Activated T-cell treated with anti-CD3 and anti-CD28 coated beads, Interleukin-2, amount 50 U/mL, for 1 hour (primary cell): Measurements from ENCODE around the gene LATS2.
"Not testable (repeated sequence)": the region's sequence is repeated elsewhere in the genome, so short reads cannot be mapped to it uniquely, and the experiment has no call there.

Source experiments
- DNase-seq: peaks from one replicate; pipeline ENCODE4 v3.0.0-alpha.2; 2020

The LATS2 gene

GRCh38 chr13:20989656-20990321, 71.6 kb downstream of the LATS2 start:
- no peak for DNase-seq

DNA sequence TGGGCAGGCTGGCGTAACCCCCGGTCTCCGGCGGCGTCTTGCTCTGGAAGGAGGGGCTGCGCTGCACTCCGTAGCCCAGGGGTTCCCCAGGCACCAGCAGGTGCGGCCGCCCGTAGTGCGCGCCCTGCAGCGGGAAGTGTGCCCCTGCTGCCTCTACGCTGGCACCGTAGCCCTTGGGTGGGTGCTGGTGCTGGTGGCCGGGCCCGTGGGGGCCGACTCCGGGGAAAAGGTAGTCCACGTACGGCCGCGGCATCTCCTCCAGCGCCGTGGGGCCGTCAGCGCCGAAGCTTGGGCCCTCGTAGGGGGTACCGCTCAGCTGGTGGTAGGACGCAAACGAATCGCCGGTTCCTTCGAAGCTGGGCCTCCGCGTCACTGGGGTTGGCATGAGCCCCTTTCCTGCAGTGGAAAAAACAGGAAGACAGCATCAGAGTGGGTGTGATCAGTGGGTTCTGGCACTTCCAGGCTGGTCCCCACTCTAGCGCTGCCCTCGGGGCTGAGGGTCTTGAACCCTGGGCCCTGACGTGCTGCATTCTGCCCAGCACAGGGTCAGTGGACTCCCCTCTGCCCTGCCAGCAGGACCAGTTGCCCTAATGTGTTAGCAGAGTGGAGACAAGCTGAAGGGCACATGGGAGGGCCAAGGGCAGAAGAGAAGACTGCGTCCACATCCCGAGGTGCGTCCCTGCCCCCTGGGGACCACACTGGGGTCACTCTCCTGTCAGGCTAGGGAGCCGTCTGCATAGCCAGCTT, 72.3 kb downstream of the LATS2 start:
- DNase-seq: no peak

DNA sequence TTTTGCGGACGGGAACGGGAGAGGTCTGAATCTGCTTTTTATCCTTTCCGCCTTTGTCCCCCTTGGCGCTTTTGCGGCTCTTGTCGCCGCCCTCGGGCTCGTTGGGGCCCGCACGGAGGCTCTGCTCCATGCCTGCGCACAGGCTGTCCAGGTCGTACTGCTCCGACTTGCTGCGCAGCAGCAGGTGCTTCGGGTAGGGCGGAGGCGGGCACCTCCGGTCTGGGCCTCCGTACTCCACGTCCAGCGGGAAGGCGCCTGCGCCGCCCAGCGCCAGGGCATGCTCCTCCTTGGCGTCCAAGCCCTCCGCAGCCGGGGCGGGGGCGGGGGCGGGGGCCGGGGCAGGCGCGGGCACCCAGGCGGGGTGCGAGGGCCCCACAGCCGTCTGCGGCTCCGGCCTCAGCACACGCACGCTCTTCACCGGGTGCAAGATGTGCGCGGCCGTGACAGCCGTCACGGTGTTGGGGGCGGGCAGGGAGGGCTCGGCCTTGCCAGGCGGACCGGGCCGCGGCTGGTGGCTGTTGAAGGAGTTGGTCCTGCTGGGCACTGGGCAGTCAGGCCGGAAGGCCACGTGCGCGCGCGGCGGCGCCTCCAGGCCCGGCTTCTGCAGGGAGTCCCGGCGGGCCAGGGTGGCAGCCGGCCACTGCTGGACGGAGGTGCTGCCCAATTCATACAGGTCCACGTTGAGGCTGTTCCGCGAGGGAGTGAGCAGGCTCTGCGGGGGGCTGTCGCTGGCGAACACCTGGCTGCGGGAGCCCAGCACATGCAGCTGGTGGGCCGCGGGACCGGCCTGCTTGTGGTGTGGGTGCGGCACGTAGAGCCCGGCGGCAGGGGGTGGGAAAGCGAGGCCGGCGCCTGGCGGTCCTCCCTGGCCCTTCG, 73.1 kb downstream of the LATS2 start:
- no peak for DNase-seq

- no peak for DNase-seq
Measured at GRCh38 chr13:20987599-20987998, 73.8 kb downstream of the LATS2 start.

DNA sequence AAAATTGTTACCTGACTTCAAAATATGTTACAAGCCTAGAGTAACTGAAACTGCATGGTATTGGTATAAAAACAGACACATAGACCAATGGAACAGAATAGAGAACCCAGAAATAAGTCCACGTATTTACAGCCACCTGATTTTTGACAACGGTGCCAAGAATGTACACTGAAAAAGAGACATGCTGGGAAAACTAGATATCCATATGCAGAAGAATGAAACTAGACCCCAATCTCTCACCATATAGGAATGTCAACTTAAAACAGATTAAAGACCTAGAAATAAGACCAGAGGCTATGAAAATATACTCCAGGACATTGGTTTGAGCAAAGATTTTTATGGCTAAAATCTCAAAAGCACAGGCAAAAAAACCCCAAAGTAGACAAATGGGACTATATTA, 76.5 kb downstream of the LATS2 start:
- no peak for DNase-seq

- DNase-seq: no peak
Measured at GRCh38 chr13:20983386-20983785, 78.0 kb downstream of the LATS2 start.

DNA sequence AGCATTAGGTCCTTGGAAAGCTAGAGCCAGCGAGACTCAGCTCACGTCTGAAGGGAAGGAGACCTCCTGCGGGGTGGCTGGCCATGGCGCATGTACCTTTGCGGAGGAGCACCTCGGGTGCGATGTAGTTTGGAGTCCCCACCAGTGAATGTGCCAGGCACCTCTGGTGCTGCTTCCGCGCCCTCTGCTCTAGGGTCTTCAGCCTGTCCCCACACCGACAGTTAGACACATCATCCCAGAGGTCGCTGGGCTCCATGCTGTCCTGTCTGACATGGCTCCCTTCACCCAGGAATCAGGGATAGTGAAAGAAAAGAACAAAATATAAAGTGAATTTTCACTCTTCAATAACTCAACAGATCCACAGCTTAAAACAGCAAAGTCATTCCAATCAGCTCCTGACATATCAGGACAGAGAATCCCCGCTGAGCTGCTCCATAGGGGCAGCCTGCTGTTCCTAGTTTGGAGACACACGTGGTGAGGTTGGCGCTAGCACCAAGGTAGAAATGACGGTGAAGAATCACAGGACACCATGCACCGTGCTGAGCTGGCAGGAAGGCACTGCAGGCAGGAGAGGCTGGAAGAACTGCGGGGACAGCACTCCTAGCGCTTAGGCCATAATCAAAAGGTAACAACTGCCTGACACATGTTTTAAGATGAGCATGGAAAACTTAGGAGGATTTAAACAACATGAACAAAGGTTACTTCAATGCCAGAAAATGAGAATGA, 79.9 kb downstream of the LATS2 start:
- no peak for DNase-seq

DNA sequence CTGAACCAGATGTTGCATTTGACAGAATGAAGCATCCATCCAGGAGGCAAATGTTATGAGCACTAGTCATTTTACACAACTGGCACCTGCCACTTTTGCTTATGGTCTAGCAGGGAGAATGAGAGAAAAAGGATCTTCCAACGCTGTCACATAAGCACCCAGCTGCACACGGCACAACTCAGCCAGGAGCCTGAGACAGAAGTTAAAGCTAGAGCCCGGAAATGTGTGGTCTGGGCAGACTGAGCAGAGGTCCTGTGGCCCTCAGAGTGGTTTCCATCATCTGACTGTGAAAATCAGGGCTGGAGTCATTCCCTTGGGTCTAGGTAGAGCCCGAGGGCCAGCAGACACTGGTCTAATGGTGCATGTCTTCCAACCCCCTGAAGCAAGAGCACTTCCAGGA, 80.5 kb downstream of the LATS2 start:
- no peak for DNase-seq

DNA sequence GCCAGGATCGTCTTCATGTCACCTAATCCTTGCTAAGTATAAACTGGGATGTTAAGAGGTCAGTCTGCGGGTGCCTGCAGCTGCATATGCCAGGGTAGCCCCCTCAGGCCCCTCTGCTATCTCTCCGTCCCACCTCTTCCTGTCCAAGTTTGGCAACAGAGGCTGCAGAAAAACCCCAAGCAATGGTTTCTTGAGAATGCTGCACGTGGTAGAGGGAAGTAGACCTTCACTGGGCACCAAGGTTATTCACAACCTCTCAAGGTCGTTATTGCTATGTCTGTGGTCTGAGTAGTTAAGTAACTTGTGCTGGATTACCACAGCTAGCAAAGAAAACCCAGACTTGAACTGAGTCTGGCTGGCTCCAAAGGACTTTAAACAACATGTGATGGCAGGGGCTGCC, 81.0 kb downstream of the LATS2 start:
- DNase-seq: no peak

DNA sequence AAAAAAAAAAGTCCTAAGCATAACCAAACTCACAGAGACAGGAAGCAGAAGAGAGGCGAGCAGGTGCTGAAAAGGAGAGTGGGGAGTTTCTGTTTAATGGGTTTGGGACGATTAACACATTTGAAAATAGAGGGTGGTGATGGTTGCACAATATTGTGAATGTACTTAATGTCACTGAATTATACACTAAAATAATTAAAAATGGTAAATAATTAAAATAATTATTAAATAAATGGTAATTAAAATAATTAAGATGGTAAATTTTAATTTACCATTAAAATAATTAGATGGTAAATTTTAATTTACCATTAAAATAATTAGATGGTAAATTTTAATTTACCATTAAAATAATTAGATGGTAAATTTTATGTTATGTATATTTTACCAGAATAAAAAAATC, 84.0 kb downstream of the LATS2 start:
- DNase-seq: no peak

- DNase-seq: no peak
Measured at GRCh38 chr13:20974981-20975585, 86.3 kb downstream of the LATS2 start.

DNA sequence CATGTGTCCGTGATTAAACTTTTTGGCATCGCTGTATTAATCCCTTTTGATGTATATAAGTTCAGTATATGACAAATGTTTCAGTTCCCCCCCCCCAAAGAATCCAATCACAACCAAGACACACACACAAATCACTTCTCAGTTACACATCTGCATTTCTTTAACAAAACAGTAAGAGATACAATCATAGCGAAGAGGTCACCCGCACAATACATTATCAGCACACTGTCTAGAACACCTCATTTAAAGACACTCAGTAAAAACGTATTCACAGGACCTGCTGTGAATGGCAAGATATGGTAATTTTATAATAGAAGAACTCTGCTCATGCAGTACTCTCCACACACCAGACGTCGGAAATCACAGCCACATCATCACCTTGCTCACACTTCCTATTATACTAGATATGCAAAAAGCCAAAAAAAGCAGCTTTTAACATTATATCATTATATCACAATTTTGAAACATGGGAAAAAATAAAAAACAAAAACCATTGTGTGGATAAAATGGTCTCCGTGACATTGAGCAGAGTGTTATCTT, 87.4 kb downstream of the LATS2 start:
- DNase-seq: no peak

DNA sequence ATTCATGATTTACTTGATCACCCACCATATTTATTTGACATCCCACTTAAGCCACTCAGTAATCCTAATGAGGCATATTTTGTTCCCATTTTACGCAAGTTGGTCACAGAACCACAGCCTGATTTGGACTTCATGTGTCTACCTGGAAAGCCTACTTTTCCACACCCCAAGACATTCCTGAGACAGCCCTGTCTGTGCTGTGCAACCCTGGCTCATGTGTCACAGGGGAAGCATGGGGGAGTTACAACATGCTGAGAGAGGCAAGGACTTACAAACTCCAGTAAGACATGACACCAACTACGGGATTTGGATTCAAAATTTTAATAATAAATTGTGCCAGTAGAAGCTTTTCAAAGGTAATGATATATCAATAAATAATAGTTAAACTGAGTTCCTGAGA, 88.7 kb downstream of the LATS2 start:
- no peak for DNase-seq

DNA sequence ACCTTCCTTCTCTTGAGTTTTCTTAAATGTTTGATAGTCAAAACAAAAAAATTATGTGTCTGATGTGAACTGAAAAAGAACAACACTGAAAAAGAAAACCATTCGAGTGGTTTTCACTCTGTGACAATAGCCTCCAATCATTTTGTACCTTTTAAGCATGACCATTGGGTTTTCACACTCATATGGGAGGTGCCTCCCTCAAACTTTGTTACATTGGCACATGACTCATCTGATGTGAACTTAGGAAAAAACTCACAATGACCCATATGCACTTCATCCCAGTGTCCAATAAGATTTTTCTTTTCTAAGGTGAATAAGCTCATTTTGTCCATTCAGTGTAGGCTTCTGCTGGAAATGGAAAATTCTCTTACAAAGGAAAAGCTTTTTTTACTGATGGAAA, 92.2 kb downstream of the LATS2 start:
- DNase-seq: no peak

GRCh38 chr13:20968745-20969144, 92.6 kb downstream of the LATS2 start:
- DNase-seq: no peak

DNA sequence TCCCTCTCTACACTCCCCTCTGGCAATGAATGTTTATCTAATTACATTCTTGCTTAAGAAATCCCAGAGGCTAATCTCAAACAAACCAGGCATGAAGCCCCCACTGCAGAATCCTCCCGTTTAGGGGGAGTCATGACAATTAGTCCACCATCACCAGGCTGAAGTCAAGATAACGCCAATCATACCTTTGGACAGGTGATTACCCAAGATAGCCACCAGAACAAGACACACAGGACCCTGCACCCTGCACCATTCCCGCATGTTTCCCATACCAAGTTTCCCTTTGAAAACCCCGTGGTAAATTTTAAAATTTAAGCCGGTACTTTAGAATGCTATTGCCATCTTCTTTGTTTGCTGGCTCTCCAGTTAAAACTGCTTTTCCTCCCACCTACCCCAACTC, 94.0 kb downstream of the LATS2 start:
- no peak for DNase-seq

DNA sequence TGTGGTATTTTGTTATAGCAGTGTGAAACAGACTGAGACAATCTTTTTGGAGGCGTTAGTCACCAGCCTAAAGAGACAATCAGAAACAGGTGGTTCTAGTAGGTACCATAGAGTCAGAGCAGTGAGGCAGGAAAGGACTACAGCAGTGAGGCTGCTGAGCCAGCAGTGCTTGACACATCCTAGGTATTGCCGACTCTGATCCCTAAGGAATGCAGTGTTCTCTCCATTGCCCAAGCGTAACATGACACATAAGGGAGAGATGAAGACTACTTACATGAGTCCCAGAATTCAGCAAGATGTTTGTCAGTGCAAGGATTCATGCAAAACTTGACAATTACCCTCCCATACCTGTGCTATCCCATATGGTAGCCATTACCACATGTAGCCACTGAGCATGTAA, 96.5 kb downstream of the LATS2 start:
- DNase-seq: no peak

- not testable (repeated sequence) for DNase-seq
Measured at GRCh38 chr13:20961663-20962062, 99.7 kb downstream of the LATS2 start.

- DNase-seq: no peak
Measured at GRCh38 chr13:20960663-20961309, 100.6 kb downstream of the LATS2 start.

DNA sequence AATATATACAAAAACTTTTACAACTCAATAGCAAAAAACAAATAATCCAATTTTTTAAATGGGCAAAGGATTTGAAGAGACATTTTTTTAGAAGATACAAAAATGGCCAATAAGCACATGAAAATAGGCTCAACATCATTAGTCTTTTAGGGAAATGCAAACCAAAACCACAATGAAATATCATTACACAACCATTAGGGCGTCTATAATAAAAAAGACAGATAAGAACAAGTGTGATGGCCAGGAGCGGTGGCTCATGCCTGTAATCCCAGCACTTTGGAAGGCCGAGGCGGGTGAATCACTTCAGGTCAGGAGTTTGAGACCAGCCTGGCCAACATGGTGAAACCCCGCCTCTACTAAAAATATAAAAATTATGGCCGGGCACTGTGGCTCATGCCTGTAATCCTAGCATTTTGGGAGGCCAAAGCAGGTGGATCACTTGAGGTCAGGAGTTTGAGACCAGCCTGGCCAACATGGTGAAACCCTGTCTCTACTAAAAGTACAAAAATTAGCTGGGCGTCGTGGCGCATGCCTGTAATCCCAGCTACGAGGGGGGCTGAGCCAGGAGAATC, 104.3 kb downstream of the LATS2 start:
- not testable (repeated sequence) for DNase-seq

GRCh38 chr13:20955496-20955895, 105.9 kb downstream of the LATS2 start:
- no peak for DNase-seq
